HCT116 (cell line): ENCODE results near the gene WTAP.

Experiments used
- CTCF ChIP-seq, 3 experiments: fragments of 200-600 bp in 1 of 3; sonication (generic) in 1 of 3; IDR thresholded peaks in 2 of 3; conservative IDR thresholded peaks in 1 of 3; 2 replicates each; pipeline ENCODE4 v1.5.1; 2012 to 2017; ENCODE audit warnings: low read depth in 2 of 3, low read length in 2 of 3, antibody characterized with exemption in 1 of 3, borderline replicate concordance in 1 of 3, control low read depth in 1 of 3, mild to moderate bottlenecking in 1 of 3, mixed read lengths in 1 of 3, mixed run types in 1 of 3, moderate library complexity in 1 of 3; ENCODE audit not compliant: insufficient read depth in 1 of 3
- EZH2 ChIP-seq: fragments of 200-600 bp; sonication (generic); IDR thresholded peaks from 2 replicates; pipeline ENCODE4 v1.6.1; 2017; ENCODE audit warnings: antibody characterized with exemption, mixed run types
- EZH2phosphoT487 ChIP-seq: fragments of 200-600 bp; IDR thresholded peaks from 2 replicates; pipeline ENCODE4 v1.6.1; 2018; ENCODE audit warnings: antibody characterized with exemption, borderline replicate concordance
- FOSL1 ChIP-seq: IDR thresholded peaks from 2 replicates; pipeline ENCODE4 v1.6.1; 2012; ENCODE audit warnings: low read depth
- JUND ChIP-seq: IDR thresholded peaks from 2 replicates; pipeline ENCODE4 v1.6.1; 2012
- POLR2A ChIP-seq: IDR thresholded peaks from 2 replicates; pipeline ENCODE4 v1.7.0; 2011; ENCODE audit warnings: borderline replicate concordance; ENCODE audit not compliant: insufficient read depth, insufficient read length; ENCODE audit errors: extremely low read depth
- SIN3A ChIP-seq: IDR thresholded peaks from 2 replicates; pipeline ENCODE4 v1.6.1; 2012; ENCODE audit warnings: low read depth
- SP1 ChIP-seq: IDR thresholded peaks from 2 replicates; pipeline ENCODE4 v1.6.1; 2012; ENCODE audit warnings: low read depth
- TCF7L2 ChIP-seq: IDR thresholded peaks from 2 replicates; pipeline ENCODE4 v1.7.0; 2011; ENCODE audit warnings: borderline replicate concordance, inconsistent platforms; ENCODE audit not compliant: insufficient read depth, insufficient read length; ENCODE audit errors: extremely low read depth
- ZFX ChIP-seq: fragments of 450-650 bp; IDR thresholded peaks from 2 replicates; pipeline ENCODE4 v1.6.1; 2017
- TF ChIP-seq, protein P1 (sequence below): IDR thresholded peaks from 2 replicates; pipeline ENCODE4 v1.6.1; 2012

DNA sequence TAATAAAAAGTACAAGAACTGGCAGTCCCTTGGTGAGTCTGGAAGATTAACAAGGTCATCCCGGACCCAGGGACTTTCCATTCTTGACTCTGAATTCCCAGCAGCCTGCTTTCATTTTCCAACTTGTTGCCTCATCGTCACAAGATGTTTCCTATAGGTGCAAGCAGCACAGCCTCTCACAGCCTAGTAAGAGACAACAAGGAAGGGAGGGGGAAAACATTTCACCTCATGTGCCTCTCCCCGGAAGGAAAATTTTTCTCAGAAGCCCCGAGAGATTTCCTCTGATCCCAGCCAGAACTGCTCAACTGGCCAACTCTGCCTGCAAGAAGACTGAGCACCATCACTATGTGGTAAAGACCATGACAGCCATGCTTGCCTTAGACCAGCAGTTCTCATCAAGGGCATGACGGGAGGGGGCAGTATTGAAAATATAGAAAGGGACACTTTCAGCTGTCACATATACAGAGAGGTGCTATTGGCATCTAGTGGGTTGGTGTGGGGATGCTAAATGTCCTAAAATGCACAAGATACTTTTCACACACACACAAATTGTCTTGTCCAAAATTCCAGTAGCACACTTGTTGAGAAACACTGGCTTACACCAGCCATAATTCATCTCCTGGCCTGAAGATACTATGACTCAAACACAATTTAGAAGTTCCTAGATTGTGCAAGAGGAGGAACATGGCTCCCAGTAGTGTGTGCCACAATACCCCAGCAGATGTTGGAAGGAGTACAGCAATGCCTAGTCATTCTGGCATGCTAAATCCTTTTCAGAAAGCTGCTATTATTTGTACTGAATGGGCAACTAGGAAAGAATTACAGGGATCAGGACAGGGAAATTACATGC, 10.8 kb upstream of the WTAP start:
- TF ChIP-seq EZH2 (no peak), ZFX (no peak), SIN3A (no peak), TCF7L2 (no peak), POLR2A (no peak), CTCF (IDR thresholded peaks at IDR 0.05 in 2 of 3, conservative IDR thresholded peaks at IDR 0.05 in 1 of 3; ENCODE audit: borderline replicate concordance in 1 of 3, insufficient read depth in 1 of 3, low read depth in 2 of 3, low read length in 2 of 3) (no peak), FOSL1 (no peak), SP1 (no peak), JUND (no peak), EZH2phosphoT487 (no peak)
- TF ChIP-seq, protein P1, sequence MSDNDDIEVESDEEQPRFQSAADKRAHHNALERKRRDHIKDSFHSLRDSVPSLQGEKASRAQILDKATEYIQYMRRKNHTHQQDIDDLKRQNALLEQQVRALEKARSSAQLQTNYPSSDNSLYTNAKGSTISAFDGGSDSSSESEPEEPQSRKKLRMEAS: no peak
